ENCODE data around the gene DNAJC21.
"Not testable (repeated sequence)": the region's sequence is repeated elsewhere in the genome, so short reads cannot be mapped to it uniquely, and the experiment has no call there.

The DNAJC21 gene

GRCh38 chr5:34923694-34924461 is 5.5 kb upstream of the DNAJC21 start:
- DNase-seq = no peak

DNA sequence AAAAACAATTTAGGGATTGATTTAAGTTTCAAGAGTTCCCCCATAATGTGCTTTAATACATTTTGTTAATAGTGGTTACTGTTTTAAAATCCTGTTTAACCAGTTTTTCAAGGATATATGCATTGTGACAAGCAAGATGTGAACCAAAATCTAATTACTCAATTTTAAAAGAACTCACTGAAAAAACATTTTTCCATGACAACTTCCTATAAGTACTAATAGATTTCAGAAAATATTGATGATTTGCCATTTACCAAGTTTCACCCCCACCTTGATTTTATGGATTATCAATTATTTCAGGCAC is 4.9 kb upstream of the DNAJC21 start:
- DNase-seq = no peak

GRCh38 chr5:34926318-34926888 is 3.0 kb upstream of the DNAJC21 start:
- no peak for DNase-seq

GRCh38 chr5:34927785-34928184 is 1.6 kb upstream of the DNAJC21 start:
- DNase-seq = no peak

DNA sequence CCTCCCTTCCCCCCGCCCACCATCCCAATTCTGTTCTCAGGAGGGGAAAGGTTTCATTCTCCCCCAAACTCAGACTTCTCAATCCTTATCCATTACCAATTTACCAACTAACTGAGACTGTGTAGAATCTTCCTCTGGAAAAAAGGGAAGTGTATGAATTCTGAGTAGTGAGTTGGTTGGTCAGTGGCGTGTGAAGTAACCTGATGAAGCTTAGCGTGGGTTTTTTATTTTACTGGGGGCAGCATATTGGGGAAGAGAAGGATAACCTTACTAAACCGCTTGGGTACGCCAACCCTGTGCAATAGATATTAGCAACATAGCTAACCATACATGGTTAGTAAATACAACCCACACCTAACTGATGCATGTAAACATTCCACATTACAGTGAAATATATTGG is 1.1 kb upstream of the DNAJC21 start:
- DNase-seq = no peak

DNA sequence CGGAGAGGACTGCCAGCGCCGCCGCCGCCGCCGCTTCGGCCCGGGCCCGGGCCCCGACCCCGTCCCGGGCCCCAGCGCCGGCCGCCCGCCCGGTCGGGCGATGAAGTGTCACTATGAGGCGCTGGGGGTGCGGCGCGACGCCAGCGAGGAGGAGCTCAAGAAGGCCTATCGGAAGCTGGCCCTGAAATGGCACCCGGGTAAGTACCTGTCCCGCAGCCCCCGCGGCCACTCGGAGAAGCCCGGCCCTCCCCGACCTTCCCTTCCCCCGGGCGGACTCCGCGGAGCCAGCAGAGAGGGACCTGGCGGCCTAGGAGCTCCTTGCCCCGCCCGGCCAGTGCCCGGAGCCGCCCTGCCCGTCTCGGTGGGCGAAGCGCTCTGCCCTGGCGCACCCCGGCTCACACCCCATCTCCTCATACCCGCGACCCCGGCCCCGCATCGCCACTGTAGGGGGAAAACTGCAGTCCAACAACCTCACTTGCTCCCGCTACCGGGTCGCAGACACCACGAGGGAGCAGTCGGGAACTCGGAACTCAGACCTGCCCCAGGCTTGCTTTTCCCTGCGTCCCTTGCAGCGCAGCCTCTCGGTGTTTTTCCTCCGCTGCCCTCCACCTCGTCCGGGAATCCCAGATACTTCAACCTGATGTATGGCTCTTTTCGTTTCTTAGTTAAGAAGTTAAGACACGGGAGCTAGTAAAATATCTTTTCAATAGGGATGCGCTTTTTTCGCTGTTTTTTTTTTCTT is 532 bp downstream of the DNAJC21 start:
- DNase-seq = peak; percentile 71 to 79 (median 76)

DNA sequence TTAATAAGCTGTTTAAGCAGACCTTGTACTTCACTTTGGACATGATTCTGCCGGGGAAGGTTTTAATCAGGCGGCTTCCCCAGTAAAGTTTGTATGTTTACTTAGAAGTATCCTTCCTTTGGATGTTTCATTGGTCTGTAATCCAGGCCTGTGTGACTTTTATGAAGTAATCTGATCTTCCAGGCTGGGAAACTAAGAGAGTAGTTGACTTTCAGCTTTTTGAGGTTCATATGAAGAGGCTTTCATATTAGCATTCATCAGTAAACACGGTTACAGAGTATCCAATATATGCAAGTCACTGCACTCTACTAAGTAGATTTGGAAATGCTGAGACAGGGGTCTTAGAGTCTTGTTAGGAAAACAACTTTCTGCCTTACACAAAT is 1.1 kb downstream of the DNAJC21 start:
- DNase-seq = no peak

DNA sequence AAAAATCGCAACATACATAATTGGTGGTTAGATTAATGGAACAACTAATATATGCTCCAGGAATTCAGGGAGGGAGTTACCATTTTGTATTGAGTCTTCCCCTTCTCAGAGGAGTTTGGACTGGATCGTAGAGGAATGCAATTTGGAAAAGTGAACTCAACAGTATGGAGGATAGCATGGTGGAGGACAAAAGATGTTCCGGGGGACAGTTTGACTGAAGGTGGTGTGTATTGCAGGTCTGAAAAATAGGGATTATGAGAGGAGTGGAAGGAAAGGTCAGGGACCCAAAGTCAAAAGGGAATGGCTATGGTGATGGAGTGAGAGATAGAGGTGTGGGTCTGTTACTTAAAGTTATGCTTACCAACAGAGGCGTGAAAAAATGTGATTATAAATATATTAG is 1.5 kb downstream of the DNAJC21 start:
- DNase-seq = no peak

DNA sequence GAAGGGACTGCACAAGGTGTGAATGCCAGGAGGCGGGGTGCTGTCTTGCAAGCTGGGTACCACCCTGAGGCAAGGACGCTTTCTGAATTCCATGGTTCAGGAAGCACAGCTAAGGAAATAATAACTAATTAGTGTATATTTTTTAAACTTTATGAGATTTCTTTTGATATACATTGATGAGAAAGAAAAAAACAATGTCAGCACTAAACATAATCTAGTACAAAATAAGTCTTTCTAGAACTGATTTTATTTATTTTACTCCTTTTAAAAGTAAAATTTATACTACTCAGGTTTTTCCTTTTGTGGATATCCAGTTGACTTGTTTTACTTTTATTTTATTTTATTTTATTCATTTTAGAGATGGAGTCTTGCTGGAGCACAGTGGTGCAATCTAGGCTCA is 3.6 kb downstream of the DNAJC21 start:
- no peak for DNase-seq

- DNase-seq = no peak
These were observed 12.6 kb downstream of the DNAJC21 start for GRCh38 chr5:34941936-34942335.

- no peak for DNase-seq
These were observed 14.7 kb downstream of the DNAJC21 start for GRCh38 chr5:34944044-34944443.

DNA sequence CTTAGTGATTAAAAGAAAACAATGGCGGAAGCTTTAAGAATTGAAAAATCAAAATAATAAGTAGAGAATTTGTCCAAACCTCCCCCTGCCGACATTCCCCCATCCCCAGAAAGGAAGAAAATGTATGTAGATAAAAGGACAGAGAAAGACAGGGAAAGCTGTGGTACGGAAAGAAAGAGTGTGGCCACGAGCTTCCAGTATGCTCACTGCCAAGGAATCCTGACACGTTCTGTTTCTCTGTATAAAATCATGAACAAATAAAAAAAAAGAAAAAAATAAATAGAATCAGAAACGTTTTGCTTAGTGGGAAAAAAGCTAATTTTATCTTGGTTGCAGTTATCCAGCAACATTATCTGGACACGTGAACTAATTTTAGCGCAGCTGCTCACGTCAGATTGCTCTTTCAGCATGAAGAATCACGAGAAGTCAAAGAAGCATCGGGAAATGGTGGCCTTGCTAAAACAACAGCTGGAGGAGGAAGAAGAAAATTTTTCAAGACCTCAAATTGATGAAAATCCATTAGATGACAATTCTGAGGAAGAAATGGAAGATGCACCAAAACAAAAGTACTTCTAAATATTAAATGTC is 15.2 kb downstream of the DNAJC21 start:
- DNase-seq = no peak

- DNase-seq = no peak
These were observed 28.0 kb downstream of the DNAJC21 start for GRCh38 chr5:34957321-34957720.

GRCh38 chr5:34957857-34958690 is 28.7 kb downstream of the DNAJC21 start:
- peak in 1 of 6 experiments; percentile 5 for DNase-seq

DNA sequence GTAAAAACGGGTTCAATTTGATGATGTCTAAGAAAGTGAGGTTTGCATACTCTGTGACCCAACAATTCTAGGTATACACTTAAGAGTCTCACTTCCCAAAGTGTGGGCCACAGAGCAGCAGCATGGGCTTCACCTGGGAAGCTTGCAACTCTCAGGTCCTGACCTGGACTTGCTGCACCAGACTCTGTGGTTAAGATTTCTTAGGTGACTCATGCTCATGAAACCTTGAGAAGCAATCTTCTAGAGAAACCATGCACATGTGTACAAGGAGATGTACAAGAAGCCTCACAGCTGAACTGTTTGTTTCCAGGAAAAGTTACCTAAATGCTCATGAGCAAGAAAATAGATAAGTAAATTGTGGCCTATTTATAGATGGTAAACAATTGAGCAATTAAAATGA is 30.0 kb downstream of the DNAJC21 start:
- no peak for DNase-seq

GRCh38 chr5:34967540-34967939 is 38.2 kb downstream of the DNAJC21 start:
- no peak for DNase-seq

- DNase-seq = no peak
These were observed 38.9 kb downstream of the DNAJC21 start for GRCh38 chr5:34968258-34968657.

- DNase-seq = no peak
These were observed 41.2 kb downstream of the DNAJC21 start for GRCh38 chr5:34970552-34970951.

GRCh38 chr5:34971655-34972054 is 42.3 kb downstream of the DNAJC21 start:
- not testable (repeated sequence) for DNase-seq

GRCh38 chr5:34976347-34976746 is 47.0 kb downstream of the DNAJC21 start:
- no peak for DNase-seq

GRCh38 chr5:34977934-34978613 is 48.7 kb downstream of the DNAJC21 start:
- no peak for DNase-seq

- DNase-seq = no peak
These were observed 49.3 kb downstream of the DNAJC21 start for GRCh38 chr5:34978681-34979080.

Data from stimulated activated naive CD4-positive, alpha-beta T cell (primary cell).